MM.1S (cell line): ENCODE data around the gene LEF1.

Source experiments
- EZH2phosphoT487 ChIP-seq: fragments of 300-600 bp; sonication (generic); IDR thresholded peaks from 2 replicates; pipeline ENCODE4 v1.6.1; 2018; ENCODE audit warnings: antibody characterized with exemption, low read length
- TF ChIP-seq, protein P1 (sequence below): fragments of 300-600 bp; sonication (generic); IDR thresholded peaks from 2 replicates; pipeline ENCODE4 v1.5.1; 2016; ENCODE audit warnings: antibody characterized with exemption, low read length, mixed read lengths

DNA sequence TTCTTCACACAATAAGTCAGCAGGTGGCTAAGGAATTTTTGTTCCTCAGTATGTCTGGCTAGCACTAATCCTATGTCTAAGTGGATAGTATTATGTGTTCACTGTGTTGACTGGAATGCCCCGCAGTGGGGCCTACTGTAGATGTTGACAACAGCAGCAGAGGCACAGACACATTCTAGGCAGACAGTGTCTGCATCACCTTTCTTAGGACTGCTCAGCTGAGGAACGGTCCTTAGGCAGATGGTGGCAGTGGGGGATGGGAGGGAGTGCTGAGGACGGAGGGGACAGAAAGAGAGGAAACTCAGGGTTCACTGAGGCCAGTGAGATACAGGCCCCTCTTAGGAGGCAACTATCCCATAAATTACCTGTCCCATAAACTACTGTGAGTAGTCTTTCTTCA is 44.6 kb upstream of the LEF1 start:
- TF ChIP-seq, protein P1, sequence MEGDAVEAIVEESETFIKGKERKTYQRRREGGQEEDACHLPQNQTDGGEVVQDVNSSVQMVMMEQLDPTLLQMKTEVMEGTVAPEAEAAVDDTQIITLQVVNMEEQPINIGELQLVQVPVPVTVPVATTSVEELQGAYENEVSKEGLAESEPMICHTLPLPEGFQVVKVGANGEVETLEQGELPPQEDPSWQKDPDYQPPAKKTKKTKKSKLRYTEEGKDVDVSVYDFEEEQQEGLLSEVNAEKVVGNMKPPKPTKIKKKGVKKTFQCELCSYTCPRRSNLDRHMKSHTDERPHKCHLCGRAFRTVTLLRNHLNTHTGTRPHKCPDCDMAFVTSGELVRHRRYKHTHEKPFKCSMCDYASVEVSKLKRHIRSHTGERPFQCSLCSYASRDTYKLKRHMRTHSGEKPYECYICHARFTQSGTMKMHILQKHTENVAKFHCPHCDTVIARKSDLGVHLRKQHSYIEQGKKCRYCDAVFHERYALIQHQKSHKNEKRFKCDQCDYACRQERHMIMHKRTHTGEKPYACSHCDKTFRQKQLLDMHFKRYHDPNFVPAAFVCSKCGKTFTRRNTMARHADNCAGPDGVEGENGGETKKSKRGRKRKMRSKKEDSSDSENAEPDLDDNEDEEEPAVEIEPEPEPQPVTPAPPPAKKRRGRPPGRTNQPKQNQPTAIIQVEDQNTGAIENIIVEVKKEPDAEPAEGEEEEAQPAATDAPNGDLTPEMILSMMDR = no peak
- no peak for TF ChIP-seq EZH2phosphoT487
